Esophagus squamous epithelium (tissue), 5 donors: Measurements from ENCODE around the gene SFMBT1. TPM values are rescaled to one million over a fixed set of nuclear protein-coding genes. Genes with fewer than 3 reads are reported as not detected.

ENCODE experiments used
- DNase-seq: peaks from one replicate; lab custom pipeline; 2025; lab: John Stamatoyannopoulos, UW
- H3K27ac ChIP-seq, 4 donors: fragments of 200-600 bp; sonication (generic); one replicate each; pipeline ENCODE4 v1.5.1; 2016 to 2019; ENCODE audit warnings: mild to moderate bottlenecking in 1 of 4
- H3K27me3 ChIP-seq, 4 donors: fragments of 200-600 bp; sonication (generic); 1 replicate in 3 of 4; 2 replicates in 1 of 4; pipeline versions ENCODE4 v1.5.1 to v1.6.0; 2017 to 2021; ENCODE audit warnings: antibody characterized with exemption in 1 of 4
- H3K36me3 ChIP-seq, 3 donors: fragments of 200-600 bp; sonication (generic); one replicate each; pipeline ENCODE4 v1.5.1; 2016 to 2019
- H3K4me1 ChIP-seq, 3 donors: fragments of 200-600 bp; sonication (generic); one replicate each; pipeline ENCODE4 v1.5.1; 2017 to 2019
- H3K4me3 ChIP-seq, 4 donors: fragments of 200-600 bp; sonication (generic); 1 replicate in 3 of 4; 2 replicates in 1 of 4; pipeline ENCODE4 v1.5.1; 2016 to 2019; ENCODE audit warnings: mild to moderate bottlenecking in 2 of 4, moderate library complexity in 1 of 4
- H3K9me3 ChIP-seq, 3 donors: fragments of 200-600 bp; sonication (generic); one replicate each; pipeline ENCODE4 v1.5.1; 2016 to 2019
- POLR2A ChIP-seq, 4 donors: fragments of 450-650 bp; IDR thresholded peaks; one replicate each; pipeline ENCODE4 v1.6.1; 2017; ENCODE audit warnings: antibody characterized with exemption in 4 of 4, mild to moderate bottlenecking in 4 of 4, moderate library complexity in 3 of 4
- WGBS, 2 donors: methylation state at CpG; one replicate each; pipeline ENCODE4 v1.1.5; 2018; 5-methylcytosine and 5-hydroxymethylcytosine counted together
- intact Hi-C: fragments of 100-400 bp; cut with DNase I; formaldehyde crosslinking; loops from one replicate; pipeline ENCODE4 v1.15.0; 2022
- total RNA-seq, 4 donors: library from RNA; depleted of rRNA; stranded (reverse); fragments of >200 nt; gene quantifications; one replicate each; pipeline ENCODE4 v1.1.0, GENCODE V29; 2016
- TF ChIP-seq, protein P1 (sequence below), 6 experiments: fragments of 450-650 bp in 4 of 6; fragments of 200-600 bp in 2 of 6; sonication (generic) in 2 of 6; IDR thresholded peaks; one replicate each; pipeline ENCODE4 v1.5.1; 2016 to 2019; ENCODE audit warnings: antibody characterized with exemption in 6 of 6, mild to moderate bottlenecking in 4 of 6, moderate library complexity in 4 of 6
- donor health status: DM: yes; HTN: yes; CAD: no.

The SFMBT1 gene
- total RNA-seq, 4 donors from 2014 or later, result 6.6 to 26.7 (median 9.4) TPM

DNA sequence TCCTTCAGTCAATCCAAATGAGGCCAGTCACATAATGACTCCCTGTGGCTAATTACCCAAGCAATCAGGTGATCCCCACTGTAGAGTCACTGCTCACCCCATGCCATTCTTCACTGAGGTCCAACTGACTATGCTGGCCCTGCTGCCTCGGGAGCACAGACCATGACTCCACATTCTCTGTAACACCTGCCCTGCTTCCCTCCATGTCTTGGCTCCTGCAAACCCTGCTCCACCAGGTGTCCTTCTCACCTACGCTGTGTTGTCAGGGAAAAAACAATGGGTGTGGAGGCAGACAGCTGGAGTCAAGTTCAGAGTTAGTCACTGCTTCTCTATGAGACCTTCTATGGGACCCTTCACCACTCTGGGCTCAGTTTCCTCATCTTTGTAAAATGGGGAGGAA is 6.1 kb upstream of the SFMBT1 start:
- Histone ChIP-seq H3K36me3 (no peaks in the 10 kb centered on the region), H3K9me3 (no peaks in the 10 kb centered on the region), H3K4me3 (no peak overlapping the region), H3K27me3 (no peaks in the 10 kb centered on the region), H3K4me1 (peaks cover 0 to 2% (median under 1%) of the 10 kb centered on the region in 3 donors), H3K27ac (no peak overlapping the region)
- no peak for DNase-seq
- intact Hi-C loops, result no loop called here
- TF ChIP-seq, protein P1, sequence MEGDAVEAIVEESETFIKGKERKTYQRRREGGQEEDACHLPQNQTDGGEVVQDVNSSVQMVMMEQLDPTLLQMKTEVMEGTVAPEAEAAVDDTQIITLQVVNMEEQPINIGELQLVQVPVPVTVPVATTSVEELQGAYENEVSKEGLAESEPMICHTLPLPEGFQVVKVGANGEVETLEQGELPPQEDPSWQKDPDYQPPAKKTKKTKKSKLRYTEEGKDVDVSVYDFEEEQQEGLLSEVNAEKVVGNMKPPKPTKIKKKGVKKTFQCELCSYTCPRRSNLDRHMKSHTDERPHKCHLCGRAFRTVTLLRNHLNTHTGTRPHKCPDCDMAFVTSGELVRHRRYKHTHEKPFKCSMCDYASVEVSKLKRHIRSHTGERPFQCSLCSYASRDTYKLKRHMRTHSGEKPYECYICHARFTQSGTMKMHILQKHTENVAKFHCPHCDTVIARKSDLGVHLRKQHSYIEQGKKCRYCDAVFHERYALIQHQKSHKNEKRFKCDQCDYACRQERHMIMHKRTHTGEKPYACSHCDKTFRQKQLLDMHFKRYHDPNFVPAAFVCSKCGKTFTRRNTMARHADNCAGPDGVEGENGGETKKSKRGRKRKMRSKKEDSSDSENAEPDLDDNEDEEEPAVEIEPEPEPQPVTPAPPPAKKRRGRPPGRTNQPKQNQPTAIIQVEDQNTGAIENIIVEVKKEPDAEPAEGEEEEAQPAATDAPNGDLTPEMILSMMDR (IDR thresholded peaks at IDR 0.05), result no peak
- TF ChIP-seq POLR2A (IDR thresholded peaks at IDR 0.05), result no peak
- 50 to 64% methylated on average over 1 to 2 of the region's 2 CpGs for WGBS, 2 donors

GRCh38 chr3:53049987-53050386 is 4.1 kb upstream of the SFMBT1 start:
- Histone ChIP-seq H3K9me3 (no peaks in the 10 kb centered on the region), H3K27ac (no peak overlapping the region), H3K4me3 (no peak overlapping the region), H3K4me1 (peaks cover 0 to 9% (median 6%) of the 10 kb centered on the region in 3 donors), H3K36me3 (no peaks in the 10 kb centered on the region), H3K27me3 (no peaks in the 10 kb centered on the region)
- TF ChIP-seq, protein P1 (IDR thresholded peaks at IDR 0.05), result no peak
- no peak for TF ChIP-seq POLR2A (IDR thresholded peaks at IDR 0.05)
- 74 to 85% methylated on average over 7 to 8 of the region's 8 CpGs for WGBS, 2 donors
- intact Hi-C loops, result no loop called here
- DNase-seq, result no peak

GRCh38 chr3:53046171-53047170 is 598 bp upstream of the SFMBT1 start:
- Histone ChIP-seq H3K9me3 (no peaks in the 10 kb centered on the region), H3K27me3 (no peaks in the 10 kb centered on the region), H3K27ac (peak overlapping the region; percentile 91 to 97 (median 94)), H3K4me3 (peak overlapping the region; percentile 85 to 95 (median 89)), H3K36me3 (no peaks in the 10 kb centered on the region), H3K4me1 (peaks cover 0 to 31% (median 6%) of the 10 kb centered on the region in 3 donors)
- no peak for DNase-seq
- peak in 1 of 4 donors; percentile 7 for TF ChIP-seq POLR2A (IDR thresholded peaks at IDR 0.05)
- TF ChIP-seq, protein P1 (IDR thresholded peaks at IDR 0.05), result peak; percentile 26 to 58 (median 46)
- WGBS, 2 donors, result 3 to 20% methylated on average over 5 of the region's 113 CpGs
- intact Hi-C loops, result no loop called here

DNA sequence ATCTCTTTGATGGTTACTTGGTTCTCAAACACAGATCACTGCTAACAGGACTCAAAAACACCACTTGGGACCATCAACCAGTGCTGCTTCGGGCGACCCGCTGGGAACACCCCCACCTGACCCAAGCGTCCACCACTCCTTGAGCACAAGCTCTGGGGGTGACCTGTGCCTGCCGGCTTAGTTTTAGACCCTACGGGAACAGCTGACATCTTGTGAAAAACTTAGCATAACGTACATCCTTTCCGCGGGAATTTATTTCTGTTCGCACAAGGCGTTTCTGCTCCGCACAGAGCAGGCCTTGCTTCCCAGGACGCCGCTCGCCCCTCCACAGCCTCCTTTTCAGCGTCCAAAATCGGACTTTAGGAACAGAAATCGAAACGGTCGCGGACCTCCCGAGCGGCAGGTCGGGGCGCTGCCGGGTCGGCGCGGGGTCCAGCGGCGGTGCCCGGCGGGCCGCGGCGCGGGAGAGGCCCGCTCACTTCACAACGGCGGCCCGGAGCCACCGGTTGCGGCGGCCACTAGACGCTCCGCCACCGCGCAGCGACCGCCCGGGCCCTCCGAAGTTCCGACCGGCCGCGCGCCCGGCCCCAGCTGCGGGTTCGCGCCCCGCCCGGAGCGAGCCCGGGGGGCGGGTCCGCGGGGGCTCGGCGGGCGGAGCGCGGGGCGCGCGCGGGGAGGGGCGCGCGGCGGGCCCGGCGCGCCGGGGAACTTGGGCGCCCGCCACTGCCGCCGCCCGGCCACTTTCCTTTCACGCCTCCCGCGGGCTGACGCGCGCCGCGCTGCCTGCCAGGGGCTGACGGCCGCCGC is 959 bp downstream of the SFMBT1 start:
- Histone ChIP-seq H3K36me3 (no peaks in the 10 kb centered on the region), H3K9me3 (no peaks in the 10 kb centered on the region), H3K27me3 (no peaks in the 10 kb centered on the region), H3K4me3 (peak overlapping the region; percentile 61 to 95 (median 81)), H3K4me1 (peaks cover 0 to 31% (median 6%) of the 10 kb centered on the region in 3 donors), H3K27ac (peak overlapping the region; percentile 88 to 97 (median 94))
- intact Hi-C loops, result no loop called here
- WGBS, 2 donors, result 0 to 5% methylated on average over 3 to 5 of the region's 101 CpGs
- TF ChIP-seq POLR2A (IDR thresholded peaks at IDR 0.05), result peak in 2 of 4 donors; percentile 50 to 57
- TF ChIP-seq, protein P1 (IDR thresholded peaks at IDR 0.05), result no peak
- no peak for DNase-seq
